Calu3 (cell line): ENCODE measurements around the gene PAX6. TPM values are rescaled to one million over a fixed set of nuclear protein-coding genes. Genes with fewer than 3 reads are reported as not detected.

Experiments
- BruUV-seq: library from RNA; stranded (reverse); fragments of 400-500 nt; replicated peaks from 2 replicates; lab custom pipeline; 2021; lab: Mats Ljungman, UMichigan
- CTCF ChIA-PET: fragments of 300-600 bp; sonication (Branson Sonifier 250); formaldehyde crosslinking; loops from one replicate; lab custom pipeline; 2022; ENCODE audit warnings: antibody characterized with exemption; lab: Charles Lee
- DNase-seq: peaks from one replicate; pipeline ENCODE4 v3.0.0; 2022
- H3K27ac Mint-ChIP-seq: one replicate; pipeline ENCODE4 v1.8.0; 2022; ENCODE audit warnings: mixed read lengths; ENCODE audit not compliant: unreplicated experiment
- H3K27me3 Mint-ChIP-seq: one replicate; pipeline ENCODE4 v1.8.0; 2022; ENCODE audit warnings: mixed read lengths; ENCODE audit not compliant: unreplicated experiment
- H3K36me3 Mint-ChIP-seq: one replicate; pipeline ENCODE4 v1.8.0; 2022; ENCODE audit warnings: mild to moderate bottlenecking, moderate library complexity, mixed read lengths; ENCODE audit not compliant: insufficient read depth, unreplicated experiment
- H3K4me1 Mint-ChIP-seq: one replicate; pipeline ENCODE4 v1.8.0; 2022; ENCODE audit warnings: mild to moderate bottlenecking, low read depth, mixed read lengths; ENCODE audit not compliant: unreplicated experiment
- H3K4me3 Mint-ChIP-seq: one replicate; pipeline ENCODE4 v1.8.0; 2022; ENCODE audit warnings: mild to moderate bottlenecking, low read depth, moderate library complexity, mixed read lengths; ENCODE audit not compliant: unreplicated experiment
- H3K9me3 Mint-ChIP-seq: one replicate; pipeline ENCODE4 v1.8.0; 2022; ENCODE audit warnings: low read depth, mixed read lengths; ENCODE audit not compliant: unreplicated experiment
- CTCF ChIP-seq: fragments of 200-600 bp; IDR thresholded peaks from one replicate; pipeline ENCODE4 v1.8.0; 2022; ENCODE audit warnings: antibody characterized with exemption; ENCODE audit not compliant: unreplicated experiment
- intact Hi-C: fragments of 100-400 bp; cut with micrococcal nuclease; formaldehyde crosslinking; loops from one replicate; pipeline ENCODE4 v1.10.0; 2022; ENCODE audit not compliant: unreplicated experiment
- total RNA-seq: library from RNA; stranded (reverse); gene quantifications from 2 replicates; pipeline ENCODE4 v1.2.3, GENCODE V29; 2022

PAX6 gene
- total RNA-seq, 1 experiment from 2014 or later: 0.87 TPM

GRCh38 chr11:31788085-31788484, 23.0 kb downstream of the PAX6 start:
- H3K9me3 Mint-ChIP-seq: no peaks in the 10 kb centered on the region
- H3K4me1 Mint-ChIP-seq: no peaks in the 10 kb centered on the region
- CTCF ChIA-PET: no interaction called here
- no peaks in the 10 kb centered on the region for H3K36me3 Mint-ChIP-seq
- no TSS peak for BruUV-seq
- TF ChIP-seq CTCF: no peak
- intact Hi-C loops: no loop called here
- H3K4me3 Mint-ChIP-seq: no peak overlapping the region
- H3K27me3 Mint-ChIP-seq: no peaks in the 10 kb centered on the region
- DNase-seq: no peak
- H3K27ac Mint-ChIP-seq: no peak overlapping the region

GRCh38 chr11:31786996-31787685, 24.0 kb downstream of the PAX6 start:
- no peaks in the 10 kb centered on the region for H3K9me3 Mint-ChIP-seq
- H3K27me3 Mint-ChIP-seq: no peaks in the 10 kb centered on the region
- TF ChIP-seq CTCF: no peak
- H3K4me1 Mint-ChIP-seq: no peaks in the 10 kb centered on the region
- no peaks in the 10 kb centered on the region for H3K36me3 Mint-ChIP-seq
- H3K4me3 Mint-ChIP-seq: no peak overlapping the region
- CTCF ChIA-PET: no interaction called here
- no TSS peak for BruUV-seq
- DNase-seq: no peak
- no peak overlapping the region for H3K27ac Mint-ChIP-seq
- intact Hi-C loops: no loop called here

- no peak overlapping the region for H3K27ac Mint-ChIP-seq
- no peak for DNase-seq
- H3K36me3 Mint-ChIP-seq: no peaks in the 10 kb centered on the region
- no peaks in the 10 kb centered on the region for H3K4me1 Mint-ChIP-seq
- H3K4me3 Mint-ChIP-seq: no peak overlapping the region
- no peak for TF ChIP-seq CTCF
- H3K9me3 Mint-ChIP-seq: no peaks in the 10 kb centered on the region
- no peaks in the 10 kb centered on the region for H3K27me3 Mint-ChIP-seq
- intact Hi-C loops: no loop called here
- CTCF ChIA-PET: no interaction called here
- no TSS peak for BruUV-seq
Observed at GRCh38 chr11:31784611-31785010, 26.5 kb downstream of the PAX6 start.

- CTCF ChIA-PET: no interaction called here
- TF ChIP-seq CTCF: no peak
- no peak for DNase-seq
- no peaks in the 10 kb centered on the region for H3K27me3 Mint-ChIP-seq
- BruUV-seq: no TSS peak
- intact Hi-C loops: no loop called here
- H3K4me3 Mint-ChIP-seq: no peak overlapping the region
- H3K9me3 Mint-ChIP-seq: no peaks in the 10 kb centered on the region
- H3K27ac Mint-ChIP-seq: no peak overlapping the region
- H3K36me3 Mint-ChIP-seq: no peaks in the 10 kb centered on the region
- H3K4me1 Mint-ChIP-seq: no peaks in the 10 kb centered on the region
Observed at GRCh38 chr11:31783252-31783651, 27.9 kb downstream of the PAX6 start.
